Aorta (tissue), 5 donors: ENCODE data around the gene SMDT1. TPM values are rescaled to one million over a fixed set of nuclear protein-coding genes. Genes with fewer than 3 reads are reported as not detected.
A peak's percentile ranks its signal among the peaks of the same experiment; 100 is the strongest.
"Not testable (repeated sequence)": the region's sequence is repeated elsewhere in the genome, so short reads cannot be mapped to it uniquely, and the experiment has no call there.

Experiments
- ATAC-seq: fragments of 200-7000 bp; cut with Tn5 transposase; one replicate; pipeline ENCODE4 v1.9.1; 2022; ENCODE audit warnings: moderate library complexity; ENCODE audit not compliant: low FRiP score
- DNase-seq, 2 donors: peaks; one replicate each; pipeline ENCODE4 v3.0.0-alpha.2; 2020
- H3K27ac ChIP-seq, 2 donors: one replicate each; pipeline ENCODE4 v1.5.1; 2013; ENCODE audit warnings: low read length in 2 of 2, mild to moderate bottlenecking in 2 of 2, moderate library complexity in 2 of 2, control low read depth in 1 of 2, inconsistent platforms in 1 of 2, low read depth in 1 of 2
- H3K27me3 ChIP-seq, 2 donors: one replicate each; pipeline ENCODE4 v1.6.1; 2013; ENCODE audit warnings: control low read depth in 1 of 2, low read length in 1 of 2, mild to moderate bottlenecking in 1 of 2, moderate library complexity in 1 of 2; ENCODE audit not compliant: insufficient read depth in 2 of 2, control insufficient read depth in 1 of 2
- H3K36me3 ChIP-seq, 2 donors: one replicate each; pipeline ENCODE4 v1.6.1; 2013; ENCODE audit warnings: control low read depth in 1 of 2, low read length in 1 of 2, mild to moderate bottlenecking in 1 of 2; ENCODE audit not compliant: insufficient read depth in 2 of 2, control insufficient read depth in 1 of 2
- H3K4me1 ChIP-seq, 2 donors: one replicate each; pipeline ENCODE4 v1.6.1; 2013; ENCODE audit warnings: low read length in 2 of 2, control low read depth in 1 of 2, mild to moderate bottlenecking in 1 of 2, moderate library complexity in 1 of 2; ENCODE audit not compliant: insufficient read depth in 2 of 2, control insufficient read depth in 1 of 2
- H3K4me3 ChIP-seq, 2 donors: one replicate each; pipeline ENCODE4 v1.5.1; 2013; ENCODE audit warnings: low read length in 2 of 2, control low read depth in 1 of 2, mild to moderate bottlenecking in 1 of 2
- H3K9me3 ChIP-seq: one replicate; pipeline ENCODE4 v1.6.1; 2013; ENCODE audit warnings: mild to moderate bottlenecking, low read length; ENCODE audit not compliant: control insufficient read depth
- WGBS, 2 donors: extraction: QIAGEN DNeasy Blood & Tissue Kit; methylation state at CpG; one replicate each; pipeline ENCODE4 v1.1.7; 2013; 5-methylcytosine and 5-hydroxymethylcytosine counted together
- intact Hi-C, 2 donors: fragments of 100-400 bp; cut with DNase I; formaldehyde crosslinking; loops; one replicate each; pipeline versions ENCODE4 v1.14.2 to v1.15.0; 2022
- polyA plus RNA-seq, 2 donors: library from polyadenylated mRNA; stranded (reverse); fragments of 200-250 nt; gene quantifications; one replicate each; pipeline ENCODE4 v1.2.3, GENCODE V29; 2013
- total RNA-seq, 2 donors: library from RNA; stranded (reverse); fragmentation: NEBNext Ultra II Directional; extraction: Animal tissue kit (Norgen Biotek cat#: 25700); gene quantifications; one replicate each; pipeline ENCODE4 v1.2.1, GENCODE V29; 2021
- donor health status: healthy with polysubstance abuse.
- donor health status: Bipolar disorder and iron deficiency.
- donor health status: DM: no; HTN: no; CAD: no.
- donor health status: DM: no; HTN: no; CAD: no.
- donor health status: DM: yes; HTN: yes; CAD: no.

The SMDT1 gene
- total and polyA plus RNA-seq, 4 donors: 62.9 to 143 (median 82.6) TPM

- Histone ChIP-seq H3K4me3 (no peak overlapping the region), H3K27ac (no peak overlapping the region), H3K4me1 (peaks cover 0 to 3% of the 10 kb centered on the region in 2 donors), H3K27me3 (no peaks in the 10 kb centered on the region), H3K36me3 (peaks cover 2 to 8% of the 10 kb centered on the region in 2 donors), H3K9me3 (no peaks in the 10 kb centered on the region)
- no peak for ATAC-seq
- DNase-seq: no peak
- intact Hi-C loops: loop anchor here in 1 of 2 donors (10.0 kb wide), 1 partner anchor 260 kb away; no protein-coding TSS in a partner anchor
- WGBS, 2 donors: 86 to 92% methylated on average over 8 of the region's 8 CpGs
Measured at GRCh38 chr22:42084874-42085273, 5.4 kb downstream of the SMDT1 start.

- no peak overlapping the region for H3K4me3 ChIP-seq
- H3K27me3 ChIP-seq: no peaks in the 10 kb centered on the region
- peaks cover 0 to 3% of the 10 kb centered on the region in 2 donors for H3K4me1 ChIP-seq
- intact Hi-C loops: loop anchor here in 1 of 2 donors (10.0 kb wide), 1 partner anchor 259 kb away; no protein-coding TSS in a partner anchor
- no peaks in the 10 kb centered on the region for H3K9me3 ChIP-seq
- WGBS, 2 donors: 66 to 68% methylated on average over 6 of the region's 6 CpGs
- DNase-seq (no peak), ATAC-seq (no peak)
- H3K27ac ChIP-seq: no peak overlapping the region
- H3K36me3 ChIP-seq: peaks cover 2 to 8% of the 10 kb centered on the region in 2 donors
Measured at GRCh38 chr22:42086051-42086450, 6.6 kb downstream of the SMDT1 start.

- Histone ChIP-seq H3K36me3 (peaks cover 1 to 2% of the 10 kb centered on the region in 2 donors), H3K27me3 (no peaks in the 10 kb centered on the region), H3K4me3 (peak within 1 kb of the TSS; percentile 74 to 90), H3K4me1 (peaks cover 0 to 3% of the 10 kb centered on the region in 2 donors), H3K9me3 (no peaks in the 10 kb centered on the region), H3K27ac (peak within 1 kb of the TSS; percentile 54 to 94)
- ATAC-seq: peak; percentile 98
- WGBS, 2 donors: 0% methylated on average over 70 to 71 of the region's 71 CpGs
- intact Hi-C loops: loop anchor here (1.0 to 10.0 kb wide), 4 partner anchors 12 to 346 kb away; partner anchors contain the start of genes SMDT1 (in 1 of the 2) and TCF20 (in 1 of the 2)
- DNase-seq: peak; percentile 99
Measured at GRCh38 chr22:42090596-42091454, 11.3 kb downstream of the SMDT1 start, which contains the start of gene NDUFA6. Gene NDUFA6, minus strand, starts transcription at chr22:42090772. Its CDS starts 28 bp downstream, at chr22:42090744.

- ATAC-seq (no peak), DNase-seq (no peak)
- 31 to 34% methylated on average over 7 of the region's 7 CpGs for WGBS, 2 donors
- H3K27ac ChIP-seq: no peak overlapping the region
- no peaks in the 10 kb centered on the region for H3K9me3 ChIP-seq
- H3K27me3 ChIP-seq: no peaks in the 10 kb centered on the region
- intact Hi-C loops: loop anchor here (2.0 to 10.0 kb wide), 3 partner anchors 183 to 346 kb away; partner anchors contain the start of gene TCF20 (in 1 of the 2)
- H3K4me3 ChIP-seq: peak overlapping the region; percentile 28 to 31
- no peaks in the 10 kb centered on the region for H3K36me3 ChIP-seq
- H3K4me1 ChIP-seq: peaks cover 0 to 3% of the 10 kb centered on the region in 2 donors
Measured at GRCh38 chr22:42091455-42091782, 11.9 kb downstream of the SMDT1 start.

GRCh38 chr22:42101199-42101598 is 21.7 kb downstream of the SMDT1 start:
- H3K27me3 ChIP-seq: no peaks in the 10 kb centered on the region
- 97 to 98% methylated on average over 3 of the region's 3 CpGs for WGBS, 2 donors
- no peak overlapping the region for H3K27ac ChIP-seq
- peaks cover 3% of the 10 kb centered on the region for H3K9me3 ChIP-seq
- no peak overlapping the region for H3K4me3 ChIP-seq
- intact Hi-C loops: no loop called here
- H3K36me3 ChIP-seq: no peaks in the 10 kb centered on the region
- no peak for ATAC-seq
- no peak for DNase-seq
- H3K4me1 ChIP-seq: no peaks in the 10 kb centered on the region

GRCh38 chr22:42104332-42104860 is 24.9 kb downstream of the SMDT1 start:
- intact Hi-C loops, H3K4me1 ChIP-seq, H3K4me3 ChIP-seq, H3K27me3 ChIP-seq, H3K27ac ChIP-seq, ATAC-seq, H3K9me3 ChIP-seq, H3K36me3 ChIP-seq, DNase-seq: not testable (repeated sequence)
- 97% methylated on average over 6 of the region's 6 CpGs for WGBS, 2 donors

GRCh38 chr22:42108848-42109247 is 29.3 kb downstream of the SMDT1 start:
- H3K4me1 ChIP-seq: no peaks in the 10 kb centered on the region
- no peak overlapping the region for H3K27ac ChIP-seq
- H3K36me3 ChIP-seq: no peaks in the 10 kb centered on the region
- DNase-seq (no peak), ATAC-seq (no peak)
- H3K27me3 ChIP-seq: no peaks in the 10 kb centered on the region
- intact Hi-C loops: no loop called here
- no peaks in the 10 kb centered on the region for H3K9me3 ChIP-seq
- H3K4me3 ChIP-seq: no peak overlapping the region
- 70 to 73% methylated on average over 18 of the region's 18 CpGs for WGBS, 2 donors

GRCh38 chr22:42111798-42112197 is 32.3 kb downstream of the SMDT1 start:
- no peaks in the 10 kb centered on the region for H3K4me1 ChIP-seq
- H3K9me3 ChIP-seq: no peaks in the 10 kb centered on the region
- H3K36me3 ChIP-seq: no peaks in the 10 kb centered on the region
- no peak overlapping the region for H3K27ac ChIP-seq
- intact Hi-C loops: no loop called here
- ATAC-seq (no peak), DNase-seq (no peak)
- H3K4me3 ChIP-seq: no peak overlapping the region
- no peaks in the 10 kb centered on the region for H3K27me3 ChIP-seq
- WGBS, 2 donors: 67 to 88% methylated on average over 4 of the region's 4 CpGs
